GM12892 (cell line): ENCODE data around the gene KIAA0825.

ENCODE experiments used
- POLR2A ChIP-seq: IDR thresholded peaks from 2 replicates; pipeline ENCODE4 v1.6.1; 2011; ENCODE audit warnings: low read depth, low read length, control low read depth
- POLR2AphosphoS5 ChIP-seq: IDR thresholded peaks from 2 replicates; pipeline ENCODE4 v1.6.1; 2011; ENCODE audit warnings: low read depth, low read length, control low read depth

GRCh38 chr5:94523018-94523417 is 95.4 kb downstream of the KIAA0825 start:
- TF ChIP-seq POLR2AphosphoS5 (no peak), POLR2A (no peak)
